Testis (tissue), 3 donors: ENCODE data around the gene TGFBI. TPM values are rescaled to one million over a fixed set of nuclear protein-coding genes. Genes with fewer than 3 reads are reported as not detected.

Experiments used
- DNase-seq: peaks from one replicate; pipeline ENCODE4 v3.0.0-alpha.2; 2019
- H3K27ac ChIP-seq, 2 donors: fragments of 200-600 bp; sonication (generic); one replicate each; pipeline ENCODE4 v1.5.1; 2019
- H3K27me3 ChIP-seq: fragments of 200-600 bp; sonication (generic); one replicate; pipeline ENCODE4 v1.5.1; 2019
- H3K36me3 ChIP-seq: fragments of 200-600 bp; sonication (generic); one replicate; pipeline ENCODE4 v1.5.1; 2017; ENCODE audit warnings: low read depth; ENCODE audit errors: missing control alignments
- H3K4me1 ChIP-seq: fragments of 200-600 bp; sonication (generic); one replicate; pipeline ENCODE4 v1.5.1; 2019
- H3K4me3 ChIP-seq, 2 donors: fragments of 200-600 bp; sonication (generic); one replicate each; pipeline ENCODE4 v1.5.1; 2017 to 2019
- H3K9me3 ChIP-seq: fragments of 200-600 bp; sonication (generic); one replicate; pipeline ENCODE4 v1.5.1; 2017
- CTCF ChIP-seq, 3 experiments: fragments of 450-650 bp in 2 of 3; fragments of 200-600 bp in 1 of 3; sonication (generic) in 1 of 3; IDR thresholded peaks; one replicate each; pipeline ENCODE4 v1.5.1; 2016 to 2019; ENCODE audit warnings: antibody characterized with exemption in 3 of 3, mild to moderate bottlenecking in 2 of 3, moderate library complexity in 1 of 3
- POLR2A ChIP-seq: fragments of 450-650 bp; IDR thresholded peaks from one replicate; pipeline ENCODE4 v1.6.1; 2017; ENCODE audit warnings: antibody characterized with exemption, mild to moderate bottlenecking, moderate library complexity
- WGBS, 2 donors: methylation state at CpG; one replicate each; pipeline ENCODE4 v1.1.5; 2018; 5-methylcytosine and 5-hydroxymethylcytosine counted together
- intact Hi-C: fragments of 100-400 bp; cut with DNase I; formaldehyde crosslinking; loops from one replicate; pipeline ENCODE4 v1.15.1; 2023; ENCODE audit warnings: low total_unique reads
- polyA plus RNA-seq: library from polyadenylated mRNA; stranded (reverse); fragments of 350-450 nt; fragmentation: Illumina TruSeq; extraction: RNeasy Lipid Tissue Mini Kit (QIAGEN cat#74804); gene quantifications from one replicate; pipeline ENCODE4 v1.2.3, GENCODE V29; 2014; ENCODE audit warnings: low read depth, low replicate concordance; ENCODE audit not compliant: insufficient read depth
- total RNA-seq, 2 donors: library from RNA; depleted of rRNA; stranded (reverse); fragments of >200 nt; gene quantifications; one replicate each; pipeline ENCODE4 v1.2.3, GENCODE V29; 2016

Gene TGFBI
- total and polyA plus RNA-seq, 3 donors from 2014 or later, result 9.0 to 77.2 (median 15.4) TPM

- no peak for TF ChIP-seq POLR2A
- TF ChIP-seq CTCF (IDR thresholded peaks at IDR 0.05), result no peak
- Histone ChIP-seq H3K27me3 (no peaks in the 10 kb centered on the region), H3K9me3 (no peaks in the 10 kb centered on the region), H3K4me3 (no peak overlapping the region), H3K36me3 (no peaks in the 10 kb centered on the region), H3K4me1 (peaks cover 11% of the 10 kb centered on the region), H3K27ac (no peak overlapping the region)
- intact Hi-C loops, result loop anchor here (10.0 kb wide), 1 partner anchor 101 kb away; the partner anchor contains the start of gene LECT2
- no peak for DNase-seq
- WGBS, 2 donors, result 90 to 93% methylated on average over 14 of the region's 14 CpGs
These were observed 27.0 kb downstream of the TGFBI start for GRCh38 chr5:136055612-136056309.

DNA sequence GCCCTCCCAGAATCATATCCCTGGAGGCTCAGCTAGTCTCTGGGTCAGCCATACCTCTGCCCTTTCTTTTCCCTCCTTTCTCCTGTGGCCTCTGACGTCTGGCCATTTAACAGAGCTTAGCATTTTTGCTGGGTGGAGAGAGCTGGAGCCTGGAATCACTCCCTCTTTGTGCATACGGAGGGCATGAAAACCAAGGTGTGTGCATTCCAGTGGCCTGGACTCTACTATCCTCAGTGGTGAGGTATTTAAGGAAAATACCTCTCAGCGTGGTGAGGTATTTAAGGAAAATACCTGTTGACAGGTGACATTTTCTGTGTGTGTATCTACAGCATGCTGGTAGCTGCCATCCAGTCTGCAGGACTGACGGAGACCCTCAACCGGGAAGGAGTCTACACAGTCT, 27.5 kb downstream of the TGFBI start:
- H3K27ac ChIP-seq, result no peak overlapping the region
- DNase-seq, result no peak
- no peaks in the 10 kb centered on the region for H3K36me3 ChIP-seq
- WGBS, 2 donors, result 92 to 93% methylated on average over 5 of the region's 5 CpGs
- TF ChIP-seq CTCF (IDR thresholded peaks at IDR 0.05) (no peak), POLR2A (no peak)
- no peak overlapping the region for H3K4me3 ChIP-seq
- intact Hi-C loops, result loop anchor here (10.0 kb wide), 1 partner anchor 102 kb away; the partner anchor contains the start of gene LECT2
- peaks cover 11% of the 10 kb centered on the region for H3K4me1 ChIP-seq
- H3K9me3 ChIP-seq, result no peaks in the 10 kb centered on the region
- no peaks in the 10 kb centered on the region for H3K27me3 ChIP-seq

DNA sequence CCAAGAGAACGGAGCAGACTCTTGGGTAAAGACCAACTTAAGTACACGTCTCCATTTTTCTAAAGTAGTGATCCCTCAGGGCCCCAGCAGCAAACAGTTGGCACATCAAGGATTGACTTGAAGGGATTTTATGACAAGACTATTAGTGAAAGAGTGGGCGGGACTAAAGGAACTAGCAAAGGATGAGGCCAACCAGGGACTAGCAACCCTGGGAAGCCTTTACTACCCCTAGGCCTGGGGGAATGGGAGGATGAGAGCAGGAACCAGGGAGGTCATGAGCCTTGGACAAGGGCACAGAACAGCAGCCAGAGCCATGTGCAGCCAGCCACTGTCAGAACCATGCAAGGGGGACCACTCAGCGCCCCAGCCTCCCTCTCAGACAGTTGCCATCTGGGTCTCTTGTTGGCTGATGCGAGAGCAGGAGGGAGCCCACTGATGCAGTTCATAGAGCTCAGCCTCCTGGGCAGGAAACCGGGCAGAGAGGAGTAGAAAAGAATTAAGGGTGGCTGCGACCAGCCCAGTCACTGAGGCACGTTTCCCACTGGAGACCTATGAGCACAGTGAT, 28.1 kb downstream of the TGFBI start:
- H3K27me3 ChIP-seq, result no peaks in the 10 kb centered on the region
- H3K9me3 ChIP-seq, result no peaks in the 10 kb centered on the region
- no peak for DNase-seq
- no peaks in the 10 kb centered on the region for H3K36me3 ChIP-seq
- WGBS, 2 donors, result 86% methylated on average over 8 of the region's 8 CpGs
- H3K4me1 ChIP-seq, result peaks cover 11% of the 10 kb centered on the region
- H3K4me3 ChIP-seq, result no peak overlapping the region
- no peak overlapping the region for H3K27ac ChIP-seq
- TF ChIP-seq POLR2A, result no peak
- no peak for TF ChIP-seq CTCF (IDR thresholded peaks at IDR 0.05)
- intact Hi-C loops, result loop anchor here (10.0 kb wide), 1 partner anchor 102 kb away; the partner anchor contains the start of gene LECT2

- Histone ChIP-seq H3K27ac (no peak overlapping the region), H3K4me3 (no peak overlapping the region), H3K9me3 (no peaks in the 10 kb centered on the region), H3K36me3 (no peaks in the 10 kb centered on the region), H3K4me1 (peaks cover 11% of the 10 kb centered on the region), H3K27me3 (no peaks in the 10 kb centered on the region)
- TF ChIP-seq POLR2A (no peak), CTCF (IDR thresholded peaks at IDR 0.05) (no peak)
- no peak for DNase-seq
- intact Hi-C loops, result loop anchor here (10.0 kb wide), 1 partner anchor 103 kb away; the partner anchor contains the start of gene LECT2
- 64 to 77% methylated on average over 5 of the region's 5 CpGs for WGBS, 2 donors
These were observed 28.7 kb downstream of the TGFBI start for GRCh38 chr5:136057401-136058038.
